PC-9 (cell line): Measurements from ENCODE around the gene ADGRV1. TPM values are rescaled to one million over a fixed set of nuclear protein-coding genes. Genes with fewer than 3 reads are reported as not detected.

Experiments used
- BruUV-seq: library from RNA; stranded (reverse); fragments of 400-500 nt; replicated peaks from 2 replicates; lab custom pipeline; 2021; lab: Mats Ljungman, UMichigan
- CTCF ChIA-PET: fragments of 300-600 bp; sonication (Branson Sonifier 250); formaldehyde crosslinking; loops from one replicate; lab custom pipeline; 2022; ENCODE audit warnings: antibody characterized with exemption; lab: Charles Lee
- POLR2A ChIA-PET: fragments of 300-600 bp; sonication (Branson Sonifier 250); formaldehyde crosslinking; loops from one replicate; lab custom pipeline; 2022; ENCODE audit warnings: antibody characterized with exemption; ENCODE audit not compliant: unreplicated experiment; lab: Charles Lee
- DNase-seq, 2 experiments: peaks; one replicate each; pipeline versions ENCODE4 v3.0.0 to v3.0.0-alpha.2; 2015 to 2022; ENCODE audit warnings: mixed read lengths in 1 of 2
- H2AFZ ChIP-seq: fragments of 200-600 bp; sonication (generic); 2 replicates; pipeline ENCODE4 v1.8.1; 2017; ENCODE audit warnings: antibody characterized with exemption
- H3F3A ChIP-seq: fragments of 200-600 bp; sonication (generic); 2 replicates; pipeline ENCODE4 v1.8.1; 2017; ENCODE audit warnings: antibody characterized with exemption, mild to moderate bottlenecking, low read depth; ENCODE audit not compliant: insufficient read depth
- H3K27ac ChIP-seq: fragments of 200-600 bp; sonication (generic); 2 replicates; pipeline ENCODE4 v1.6.1; 2016; ENCODE audit warnings: mixed run types
- H3K27me3 ChIP-seq: fragments of 200-600 bp; sonication (generic); 2 replicates; pipeline ENCODE4 v1.6.1; 2016; ENCODE audit warnings: low read depth, mixed run types; ENCODE audit not compliant: insufficient read depth
- H3K36me3 ChIP-seq: fragments of 200-600 bp; sonication (generic); 2 replicates; pipeline ENCODE4 v1.6.1; 2016; ENCODE audit warnings: low read depth, mixed run types
- H3K4me1 ChIP-seq: fragments of 200-600 bp; sonication (generic); replicated peaks from 2 replicates; pipeline ENCODE4 v1.6.1; 2016; ENCODE audit warnings: mixed run types; ENCODE audit not compliant: insufficient read depth
- H3K4me2 ChIP-seq: fragments of 200-600 bp; sonication (generic); 2 replicates; pipeline ENCODE4 v1.6.1; 2017; ENCODE audit warnings: mixed run types
- H3K4me3 ChIP-seq: fragments of 200-600 bp; sonication (generic); 2 replicates; pipeline ENCODE4 v1.6.1; 2016; ENCODE audit warnings: mixed run types
- H3K79me2 ChIP-seq: fragments of 200-600 bp; sonication (generic); 2 replicates; pipeline ENCODE4 v1.6.1; 2017; ENCODE audit warnings: low read depth, mixed run types
- H3K9me2 ChIP-seq: fragments of 200-600 bp; sonication (generic); 2 replicates; pipeline ENCODE4 v1.8.1; 2017; ENCODE audit warnings: mild to moderate bottlenecking; ENCODE audit not compliant: insufficient read depth
- H3K9me3 ChIP-seq: fragments of 200-600 bp; sonication (generic); 2 replicates; pipeline ENCODE4 v1.8.1; 2016; ENCODE audit warnings: low read depth; ENCODE audit not compliant: insufficient read depth
- H4K20me1 ChIP-seq: fragments of 200-600 bp; sonication (generic); 2 replicates; pipeline ENCODE4 v1.8.1; 2017; ENCODE audit not compliant: insufficient read depth
- CTCF ChIP-seq: fragments of 200-600 bp; sonication (generic); conservative IDR thresholded peaks from 2 replicates; pipeline ENCODE4 v1.6.1; 2017; ENCODE audit warnings: mixed run types, antibody characterized with exemption, mild to moderate bottlenecking, moderate library complexity
- EZH2 ChIP-seq: fragments of 200-600 bp; sonication (generic); IDR thresholded peaks from 2 replicates; pipeline ENCODE4 v1.8.0; 2017; ENCODE audit warnings: antibody characterized with exemption, low read depth
- intact Hi-C: fragments of 100-400 bp; cut with micrococcal nuclease; formaldehyde crosslinking; loops from one replicate; pipeline ENCODE4 v1.10.0; 2022; ENCODE audit not compliant: unreplicated experiment
- total RNA-seq: library from RNA; stranded (reverse); gene quantifications from 2 replicates; pipeline ENCODE4 v1.2.3, GENCODE V29; 2021

The ADGRV1 gene
- total RNA-seq, 1 experiment from 2014 or later: 1.0 TPM

GRCh38 chr5:90876366-90876765 lies 317.8 kb downstream of the ADGRV1 start:
- no peaks in the 10 kb centered on the region; the same call in 1 of the 2 replicates for H3F3A ChIP-seq
- no peak overlapping the region for H2AFZ ChIP-seq
- ChIA-PET POLR2A (no interaction called here), CTCF (no interaction called here)
- TF ChIP-seq EZH2: no peak
- no peak for TF ChIP-seq CTCF
- H3K9me2 ChIP-seq: no peaks in the 10 kb centered on the region
- no peaks in the 10 kb centered on the region for H3K79me2 ChIP-seq
- DNase-seq: no peak
- H3K27me3 ChIP-seq: no peaks in the 10 kb centered on the region
- no peaks in the 10 kb centered on the region for H3K36me3 ChIP-seq
- H3K4me1 ChIP-seq: no peaks in the 10 kb centered on the region
- intact Hi-C loops: no loop called here
- no peak overlapping the region for H3K4me2 ChIP-seq
- no TSS peak for BruUV-seq
- H3K27ac ChIP-seq: no peak overlapping the region
- no peak overlapping the region for H3K4me3 ChIP-seq
- no peaks in the 10 kb centered on the region for H4K20me1 ChIP-seq
- H3K9me3 ChIP-seq: no peaks in the 10 kb centered on the region

GRCh38 chr5:90877049-90877448 lies 318.5 kb downstream of the ADGRV1 start:
- Histone ChIP-seq H3F3A (no peaks in the 10 kb centered on the region; the same call in 1 of the 2 replicates), H3K9me3 (no peaks in the 10 kb centered on the region), H2AFZ (no peak overlapping the region), H3K4me3 (no peak overlapping the region), H3K36me3 (no peaks in the 10 kb centered on the region), H3K9me2 (no peaks in the 10 kb centered on the region), H3K27me3 (no peaks in the 10 kb centered on the region), H4K20me1 (no peaks in the 10 kb centered on the region), H3K4me1 (no peaks in the 10 kb centered on the region), H3K27ac (no peak overlapping the region), H3K79me2 (no peaks in the 10 kb centered on the region), H3K4me2 (no peak overlapping the region)
- DNase-seq: no peak
- no peak for TF ChIP-seq CTCF
- TF ChIP-seq EZH2: no peak
- no TSS peak for BruUV-seq
- ChIA-PET POLR2A (no interaction called here), CTCF (no interaction called here)
- intact Hi-C loops: no loop called here

- Histone ChIP-seq H2AFZ (no peak overlapping the region), H3F3A (no peaks in the 10 kb centered on the region; the same call in 1 of the 2 replicates), H3K9me3 (no peaks in the 10 kb centered on the region), H3K79me2 (no peaks in the 10 kb centered on the region), H3K36me3 (no peaks in the 10 kb centered on the region), H4K20me1 (no peaks in the 10 kb centered on the region), H3K4me1 (no peaks in the 10 kb centered on the region), H3K27ac (no peak overlapping the region), H3K9me2 (no peaks in the 10 kb centered on the region), H3K4me2 (no peak overlapping the region), H3K4me3 (no peak overlapping the region), H3K27me3 (no peaks in the 10 kb centered on the region)
- TF ChIP-seq EZH2 (no peak), CTCF (no peak)
- BruUV-seq: no TSS peak
- POLR2A ChIA-PET: interaction anchor here (0.9 kb wide), 1 partner anchor 503 kb away, joined by 4 read pairs; no protein-coding TSS in a partner anchor
- DNase-seq: no peak
- CTCF ChIA-PET: no interaction called here
- intact Hi-C loops: no loop called here
These were observed 319.5 kb downstream of the ADGRV1 start for GRCh38 chr5:90878081-90878480.
